Stimulated activated naive B cell treated with anti-CD40 and anti-IgM and Interleukin-4, amounts not matched to agents 10 μg/mL and 1 μg/mL and 100 μg/mL, for 72 hours (primary cell): ENCODE measurements around the gene HS6ST1.
A peak's percentile ranks its signal among the peaks of the same experiment; 100 is the strongest.

Experiments used
- ATAC-seq, 2 donors: fragments of 150-1000 bp; cut with Tn5 transposase; replicated peaks; 2 replicates each; pipeline ENCODE4 v1.10.0; 2021; ENCODE audit warnings: moderate library complexity in 1 of 2
- DNase-seq: peaks from one replicate; pipeline ENCODE4 v3.0.0; 2021
- H3K27ac Mint-ChIP-seq: one replicate; pipeline ENCODE4 v1.8.0; 2022; ENCODE audit warnings: mild to moderate bottlenecking, mixed read lengths
- H3K27me3 Mint-ChIP-seq, 2 donors: one replicate each; pipeline ENCODE4 v1.8.0; 2022; ENCODE audit warnings: mixed read lengths in 2 of 2
- H3K36me3 Mint-ChIP-seq, 2 donors: one replicate each; pipeline ENCODE4 v1.8.0; 2022; ENCODE audit warnings: mixed read lengths in 2 of 2, mild to moderate bottlenecking in 1 of 2
- H3K4me1 Mint-ChIP-seq, 2 donors: one replicate each; pipeline ENCODE4 v1.8.0; 2022; ENCODE audit warnings: mixed read lengths in 2 of 2, mild to moderate bottlenecking in 1 of 2
- H3K4me3 Mint-ChIP-seq, 2 donors: one replicate each; pipeline ENCODE4 v1.8.0; 2022; ENCODE audit warnings: mild to moderate bottlenecking in 2 of 2, mixed read lengths in 2 of 2, moderate library complexity in 1 of 2
- H3K9me3 Mint-ChIP-seq, 2 donors: one replicate each; pipeline ENCODE4 v1.8.0; 2022; ENCODE audit warnings: mixed read lengths in 2 of 2, mild to moderate bottlenecking in 1 of 2

HS6ST1 gene

GRCh38 chr2:128305555-128306080 lies 13.1 kb downstream of the HS6ST1 start:
- DNase-seq (peak; percentile 44), ATAC-seq (peak; percentile 84 to 92)
- peak overlapping the region in 1 of 2 donors; percentile 39 for H3K4me3 Mint-ChIP-seq
- H3K27me3 Mint-ChIP-seq, result no peaks in the 10 kb centered on the region
- H3K9me3 Mint-ChIP-seq, result no peaks in the 10 kb centered on the region
- H3K36me3 Mint-ChIP-seq, result peaks cover 3 to 20% of the 10 kb centered on the region in 2 donors
- H3K4me1 Mint-ChIP-seq, result peaks cover 38 to 77% of the 10 kb centered on the region in 2 donors
- peak overlapping the region; percentile 88 for H3K27ac Mint-ChIP-seq

GRCh38 chr2:128304715-128305554 lies 13.7 kb downstream of the HS6ST1 start:
- no peaks in the 10 kb centered on the region for H3K27me3 Mint-ChIP-seq
- no peaks in the 10 kb centered on the region for H3K9me3 Mint-ChIP-seq
- peak overlapping the region; percentile 88 for H3K27ac Mint-ChIP-seq
- peaks cover 3 to 20% of the 10 kb centered on the region in 2 donors for H3K36me3 Mint-ChIP-seq
- peaks cover 38 to 70% of the 10 kb centered on the region in 2 donors for H3K4me1 Mint-ChIP-seq
- no peak for ATAC-seq
- no peak for DNase-seq
- peak overlapping the region in 1 of 2 donors; percentile 39 for H3K4me3 Mint-ChIP-seq

GRCh38 chr2:128304330-128304714 lies 14.3 kb downstream of the HS6ST1 start:
- H3K9me3 Mint-ChIP-seq, result no peaks in the 10 kb centered on the region
- H3K36me3 Mint-ChIP-seq, result peaks cover 3 to 18% of the 10 kb centered on the region in 2 donors
- DNase-seq (no peak), ATAC-seq (no peak)
- no peak overlapping the region for H3K27ac Mint-ChIP-seq
- peaks cover 35 to 66% of the 10 kb centered on the region in 2 donors for H3K4me1 Mint-ChIP-seq
- no peaks in the 10 kb centered on the region for H3K27me3 Mint-ChIP-seq
- H3K4me3 Mint-ChIP-seq, result no peak overlapping the region

- Mint-ChIP-seq H3K27me3 (no peaks in the 10 kb centered on the region), H3K4me3 (no peak overlapping the region), H3K27ac (no peak overlapping the region), H3K4me1 (peaks cover 35 to 67% of the 10 kb centered on the region in 2 donors), H3K9me3 (peaks cover 0 to 1% of the 10 kb centered on the region in 2 donors), H3K36me3 (peaks cover 6 to 22% of the 10 kb centered on the region in 2 donors)
- ATAC-seq, result no peak
- DNase-seq, result no peak
Observed at GRCh38 chr2:128303911-128304310, 14.8 kb downstream of the HS6ST1 start.

GRCh38 chr2:128303095-128303791 lies 15.4 kb downstream of the HS6ST1 start:
- Mint-ChIP-seq H3K36me3 (peaks cover 10 to 27% of the 10 kb centered on the region in 2 donors), H3K27ac (no peak overlapping the region), H3K4me1 (peaks cover 38 to 67% of the 10 kb centered on the region in 2 donors), H3K9me3 (peaks cover 4% of the 10 kb centered on the region in 2 donors), H3K4me3 (no peak overlapping the region), H3K27me3 (no peaks in the 10 kb centered on the region)
- ATAC-seq (peak in 1 of 2 donors; percentile 24), DNase-seq (no peak)

GRCh38 chr2:128302744-128303067 lies 16.0 kb downstream of the HS6ST1 start:
- Mint-ChIP-seq H3K36me3 (peaks cover 13 to 29% of the 10 kb centered on the region in 2 donors), H3K27me3 (no peaks in the 10 kb centered on the region), H3K9me3 (peaks cover 4 to 5% of the 10 kb centered on the region in 2 donors), H3K4me1 (peaks cover 33 to 69% of the 10 kb centered on the region in 2 donors), H3K4me3 (no peak overlapping the region), H3K27ac (no peak overlapping the region)
- DNase-seq, result no peak
- no peak for ATAC-seq

- ATAC-seq (no peak), DNase-seq (no peak)
- H3K4me3 Mint-ChIP-seq, result no peak overlapping the region
- H3K9me3 Mint-ChIP-seq, result peaks cover 4 to 5% of the 10 kb centered on the region in 2 donors
- no peaks in the 10 kb centered on the region for H3K27me3 Mint-ChIP-seq
- H3K4me1 Mint-ChIP-seq, result peaks cover 32 to 69% of the 10 kb centered on the region in 2 donors
- peaks cover 13 to 25% of the 10 kb centered on the region in 2 donors for H3K36me3 Mint-ChIP-seq
- H3K27ac Mint-ChIP-seq, result no peak overlapping the region
Observed at GRCh38 chr2:128302011-128302743, 16.5 kb downstream of the HS6ST1 start.

- Mint-ChIP-seq H3K4me3 (no peak overlapping the region), H3K4me1 (peaks cover 33 to 67% of the 10 kb centered on the region in 2 donors), H3K9me3 (peaks cover 4 to 5% of the 10 kb centered on the region in 2 donors), H3K27ac (no peak overlapping the region), H3K27me3 (no peaks in the 10 kb centered on the region), H3K36me3 (peaks cover 16 to 24% of the 10 kb centered on the region in 2 donors)
- ATAC-seq (no peak), DNase-seq (no peak)
Observed at GRCh38 chr2:128301501-128301966, 17.1 kb downstream of the HS6ST1 start.

- Mint-ChIP-seq H3K36me3 (peaks cover 16 to 24% of the 10 kb centered on the region in 2 donors), H3K4me3 (no peak overlapping the region), H3K4me1 (peaks cover 29 to 66% of the 10 kb centered on the region in 2 donors), H3K27ac (no peak overlapping the region), H3K27me3 (no peaks in the 10 kb centered on the region), H3K9me3 (peaks cover 4 to 5% of the 10 kb centered on the region in 2 donors)
- DNase-seq (no peak), ATAC-seq (no peak)
Observed at GRCh38 chr2:128301021-128301420, 17.6 kb downstream of the HS6ST1 start.

- Mint-ChIP-seq H3K4me3 (no peak overlapping the region), H3K4me1 (peaks cover 28 to 66% of the 10 kb centered on the region in 2 donors), H3K9me3 (peaks cover 4 to 5% of the 10 kb centered on the region in 2 donors), H3K27ac (no peak overlapping the region), H3K27me3 (no peaks in the 10 kb centered on the region), H3K36me3 (peaks cover 16 to 21% of the 10 kb centered on the region in 2 donors)
- no peak for ATAC-seq
- DNase-seq, result no peak
Observed at GRCh38 chr2:128300151-128301020, 18.3 kb downstream of the HS6ST1 start.

GRCh38 chr2:128299628-128300027 lies 19.0 kb downstream of the HS6ST1 start:
- peaks cover 4 to 5% of the 10 kb centered on the region in 2 donors for H3K9me3 Mint-ChIP-seq
- H3K36me3 Mint-ChIP-seq, result peaks cover 16 to 21% of the 10 kb centered on the region in 2 donors
- no peak overlapping the region for H3K27ac Mint-ChIP-seq
- H3K27me3 Mint-ChIP-seq, result no peaks in the 10 kb centered on the region
- no peak overlapping the region for H3K4me3 Mint-ChIP-seq
- DNase-seq, result no peak
- no peak for ATAC-seq
- H3K4me1 Mint-ChIP-seq, result peaks cover 29 to 67% of the 10 kb centered on the region in 2 donors

GRCh38 chr2:128298846-128299507 lies 19.7 kb downstream of the HS6ST1 start:
- ATAC-seq (no peak), DNase-seq (no peak)
- Mint-ChIP-seq H3K36me3 (peaks cover 16 to 21% of the 10 kb centered on the region in 2 donors), H3K27me3 (no peaks in the 10 kb centered on the region), H3K9me3 (peaks cover 4 to 5% of the 10 kb centered on the region in 2 donors), H3K4me1 (peaks cover 30 to 68% of the 10 kb centered on the region in 2 donors), H3K27ac (no peak overlapping the region), H3K4me3 (no peak overlapping the region)

GRCh38 chr2:128298286-128298685 lies 20.4 kb downstream of the HS6ST1 start:
- no peaks in the 10 kb centered on the region for H3K27me3 Mint-ChIP-seq
- no peak for ATAC-seq
- no peak overlapping the region for H3K4me3 Mint-ChIP-seq
- DNase-seq, result no peak
- peaks cover 16 to 21% of the 10 kb centered on the region in 2 donors for H3K36me3 Mint-ChIP-seq
- peaks cover 4 to 5% of the 10 kb centered on the region in 2 donors for H3K9me3 Mint-ChIP-seq
- H3K4me1 Mint-ChIP-seq, result peaks cover 26 to 68% of the 10 kb centered on the region in 2 donors
- H3K27ac Mint-ChIP-seq, result no peak overlapping the region
